ENCODE results near the gene ARL10. TPM values are rescaled to one million over a fixed set of nuclear protein-coding genes. Genes with fewer than 3 reads are reported as not detected.
A peak's percentile ranks its signal among the peaks of the same experiment; 100 is the strongest.

The ARL10 gene
- total RNA-seq, 1 experiment from 2014 or later = 9.6 TPM

GRCh38 chr5:176394881-176395675 is 29.8 kb downstream of the ARL10 start:
- H4K5ac ChIP-seq (ENCODE audit: insufficient read length, low read depth, low read length) = no peak overlapping the region
- H4K20me1 ChIP-seq (ENCODE audit: control insufficient read depth, insufficient read depth, insufficient read length) = no peaks in the 10 kb centered on the region
- H3K23me2 ChIP-seq (ENCODE audit: insufficient read length, low read depth, low read length, poor library complexity, severe bottlenecking) = no peaks in the 10 kb centered on the region
- H3K27me3 ChIP-seq (ENCODE audit: insufficient read depth, low read length) = no peaks in the 10 kb centered on the region
- H2BK120ac ChIP-seq (ENCODE audit: low read depth, low read length, poor library complexity, severe bottlenecking) = no peak overlapping the region
- H3K4ac ChIP-seq (ENCODE audit: low read depth, low read length) = no peak overlapping the region
- H3K4me2 ChIP-seq (ENCODE audit: insufficient read depth, insufficient read length, low read length) = no peak overlapping the region
- no peak overlapping the region for H3K9ac ChIP-seq (ENCODE audit: extremely low read depth, insufficient read length, low read length)
- no peak overlapping the region for H3K56ac ChIP-seq (ENCODE audit: insufficient read length, low read depth, low read length)
- no peaks in the 10 kb centered on the region for H3K79me1 ChIP-seq (ENCODE audit: insufficient read depth, low read depth, low read length, poor library complexity, severe bottlenecking)
- no peak for DNase-seq
- TF ChIP-seq CTCF (conservative IDR thresholded peaks at IDR 0.05) = no peak
- H2BK5ac ChIP-seq (ENCODE audit: insufficient read length, low read length) = no peak overlapping the region
- Mint-ChIP-seq H3K27ac (peak overlapping the region in 1 of 3 experiments; percentile 59; a peak in 2 of 7 replicates), H3K4me3 (no peak overlapping the region), H3K27me3 (ENCODE audit: low read depth) (peaks cover 2% of the 10 kb centered on the region; the same call in 1 of the 2 replicates), H3K9me3 (no peaks in the 10 kb centered on the region), H3K36me3 (ENCODE audit: insufficient read depth in 1 of 3, low read depth in 3 of 3) (peaks cover 0 to 7% (median 2%) of the 10 kb centered on the region in 3 experiments; a peak in 3 of 7 replicates), H3K4me1 (no peaks in the 10 kb centered on the region)
- no peak overlapping the region for H3K23ac ChIP-seq (ENCODE audit: insufficient read length, low read depth, low read length)
- no peak overlapping the region for H3T11ph ChIP-seq (ENCODE audit: low read length)
- no peak overlapping the region for H3K27ac ChIP-seq (ENCODE audit: insufficient read length, low read depth, low read length)
- no peak overlapping the region for H2AK5ac ChIP-seq (ENCODE audit: insufficient read length, low read length)
- no peak overlapping the region for H4K8ac ChIP-seq (replicated peaks; ENCODE audit: insufficient read length, low read depth, low read length)
- no peak overlapping the region for H2AFZ ChIP-seq (ENCODE audit: low read length)
- no CpG with 5 or more reads among the region's 11 CpGs for WGBS (ENCODE audit: extremely low coverage, insufficient read length, low lambda C conversion rate)
- H3K4me1 ChIP-seq (ENCODE audit: insufficient read depth, low read length) = no peaks in the 10 kb centered on the region
- H3K18ac ChIP-seq (ENCODE audit: insufficient read length, low read depth, low read length) = no peak overlapping the region
- H2BK12ac ChIP-seq (ENCODE audit: insufficient read length, low read depth, low read length) = no peak overlapping the region
- H3K14ac ChIP-seq (ENCODE audit: insufficient read depth, low read length) = no peak overlapping the region
- H3K9me3 ChIP-seq (ENCODE audit: control insufficient read depth, low read depth, low read length) = no peaks in the 10 kb centered on the region
- no peak overlapping the region for H2BK15ac ChIP-seq (ENCODE audit: low read depth, low read length)
- H4K91ac ChIP-seq (ENCODE audit: insufficient read length, low read depth, low read length) = no peak overlapping the region
- H3K79me2 ChIP-seq (ENCODE audit: insufficient read depth, low read length) = no peaks in the 10 kb centered on the region
- H2BK20ac ChIP-seq (ENCODE audit: low read depth, low read length, poor library complexity, severe bottlenecking) = no peak overlapping the region

All from H9 (cell line).